GM19467 (cell line): Measurements from ENCODE around the gene MRPS9.
A peak's percentile ranks its signal among the peaks of the same experiment; 100 is the strongest.

ENCODE experiments used
- ATAC-seq: cut with Tn5 transposase; IDR thresholded peaks from one replicate; pipeline ENCODE4 v1.9.1; 2021; ENCODE audit warnings: mild to moderate bottlenecking, moderate library complexity; ENCODE audit not compliant: unreplicated experiment

MRPS9 gene

DNA sequence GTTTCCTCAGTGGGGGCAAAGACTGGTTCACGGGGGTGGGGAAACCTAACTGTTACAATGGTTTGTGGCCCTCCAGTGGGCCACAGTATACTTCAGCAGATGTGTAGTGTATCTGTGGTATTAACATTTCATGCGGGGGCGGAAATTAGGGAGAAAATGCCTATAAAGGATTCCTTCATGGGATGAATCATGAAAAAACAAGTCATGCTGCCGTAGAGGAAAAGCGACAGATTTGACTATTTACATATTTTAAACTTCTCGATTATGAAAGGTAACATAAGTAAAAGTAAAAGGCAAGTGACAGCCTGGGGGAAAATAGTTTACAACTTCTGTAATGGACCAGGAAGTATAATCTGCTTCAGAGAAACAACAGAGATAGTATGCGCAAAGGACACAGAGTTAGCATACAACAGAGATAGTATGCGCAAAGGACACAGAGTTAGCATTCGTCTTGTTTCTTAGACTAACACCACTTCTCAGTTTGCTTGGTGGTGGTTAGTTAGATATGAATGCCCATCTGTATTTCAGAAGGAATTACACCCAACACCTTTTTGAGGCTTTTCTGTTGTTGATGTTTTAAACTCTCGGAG, 41.1 kb downstream of the MRPS9 start:
- ATAC-seq, result no peak

DNA sequence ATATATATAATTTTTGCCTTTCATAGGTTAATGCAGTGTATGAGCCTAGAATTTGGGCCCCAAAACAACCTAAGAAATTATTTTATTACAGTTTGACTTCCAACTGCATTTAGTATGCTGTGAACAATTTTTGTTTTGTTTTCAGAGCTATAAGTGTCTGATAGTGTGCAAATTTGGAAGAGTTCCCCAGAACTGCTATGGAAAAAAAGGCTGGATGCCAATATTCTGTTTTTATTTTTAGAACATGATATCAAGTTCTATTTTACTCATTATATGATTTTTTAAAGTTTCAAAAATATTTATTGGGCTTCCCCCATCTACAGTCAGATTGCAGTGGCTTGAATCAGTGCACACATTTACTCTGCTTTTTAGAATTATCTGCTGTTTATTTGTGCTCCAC, 42.6 kb downstream of the MRPS9 start:
- ATAC-seq, result no peak

DNA sequence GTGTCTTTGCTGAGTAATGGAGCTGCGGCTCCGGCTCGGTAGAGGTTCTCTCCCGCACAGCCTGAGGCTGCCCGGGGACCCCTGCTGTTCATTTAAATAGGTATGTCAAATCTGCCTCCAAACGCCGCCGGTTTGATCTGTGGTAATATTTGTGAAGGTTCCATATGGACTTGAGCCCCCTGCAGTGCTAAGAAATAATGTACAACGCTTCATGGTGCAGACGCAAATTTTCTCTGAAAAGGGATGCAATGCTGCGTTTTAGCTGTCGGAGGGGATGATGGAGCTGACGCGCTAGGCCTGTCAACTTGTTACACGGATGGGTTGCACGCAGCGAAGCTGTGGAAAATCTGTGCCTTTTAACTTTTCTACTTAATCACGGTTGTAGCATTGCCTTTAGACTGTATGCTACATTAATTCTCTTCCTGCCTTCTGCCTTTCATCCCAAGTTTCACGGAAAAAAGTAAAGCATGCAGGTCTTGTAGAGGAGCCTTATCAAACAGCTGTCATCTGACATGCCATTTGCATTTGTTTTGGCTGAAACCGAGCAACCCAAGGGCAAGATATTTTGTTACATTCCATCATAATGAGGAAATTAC, 43.2 kb downstream of the MRPS9 start:
- ATAC-seq, result no peak

DNA sequence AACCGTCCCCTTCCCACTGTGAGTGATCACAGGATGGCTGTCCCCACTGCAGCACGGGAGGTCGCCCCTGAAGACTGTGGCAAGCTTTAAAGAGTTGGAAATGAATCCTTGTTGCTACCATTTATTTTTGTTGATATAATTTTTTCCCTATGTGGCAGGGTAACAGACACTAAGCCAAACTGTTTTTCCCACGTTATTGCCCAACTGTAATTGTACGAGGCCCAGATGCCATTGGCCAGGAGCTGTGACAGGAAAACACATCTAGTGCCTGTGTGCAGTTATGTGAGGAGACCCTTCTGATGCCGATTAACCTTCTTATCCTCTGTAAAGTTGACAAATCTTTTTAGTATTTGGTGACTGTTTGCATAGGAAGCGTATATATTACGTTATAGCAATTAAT, 44.2 kb downstream of the MRPS9 start:
- ATAC-seq, result no peak

DNA sequence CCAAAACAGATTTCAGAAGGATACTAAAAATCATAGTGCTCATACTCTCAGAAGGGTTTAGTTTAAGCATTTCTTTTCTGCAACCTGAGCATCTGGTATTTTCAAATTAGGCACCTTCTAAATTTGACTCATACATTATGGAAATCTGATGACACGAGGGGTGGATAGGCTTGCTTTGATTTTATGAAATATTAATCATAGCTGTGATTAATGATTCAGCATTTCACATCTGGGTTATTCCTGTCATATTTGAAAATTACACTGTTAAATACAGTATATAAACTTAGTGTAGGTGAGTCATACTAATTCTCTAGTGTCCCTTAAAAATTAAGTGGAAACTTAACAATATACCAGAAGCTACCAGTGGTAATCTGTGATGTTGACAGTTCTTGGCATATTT, 47.7 kb downstream of the MRPS9 start:
- no peak for ATAC-seq

DNA sequence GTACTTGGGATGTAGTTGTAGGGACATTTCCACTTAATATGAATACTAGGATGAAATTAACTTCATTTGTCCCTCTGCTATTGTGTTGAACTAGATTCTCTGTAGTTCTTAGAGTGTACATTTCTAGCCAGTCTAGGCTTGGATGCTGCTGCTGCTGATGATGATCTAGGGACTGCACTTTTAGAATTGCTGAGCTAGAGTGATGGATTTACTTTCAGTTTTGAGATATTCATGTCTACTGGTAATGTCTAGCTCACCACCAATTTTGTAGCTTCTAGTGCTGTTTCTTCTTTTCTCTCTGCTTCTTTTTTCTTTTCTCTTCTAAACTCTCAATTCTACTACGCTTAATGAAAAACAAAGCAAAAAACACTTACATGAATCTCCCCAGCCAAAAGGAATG, 49.4 kb downstream of the MRPS9 start:
- ATAC-seq, result no peak

DNA sequence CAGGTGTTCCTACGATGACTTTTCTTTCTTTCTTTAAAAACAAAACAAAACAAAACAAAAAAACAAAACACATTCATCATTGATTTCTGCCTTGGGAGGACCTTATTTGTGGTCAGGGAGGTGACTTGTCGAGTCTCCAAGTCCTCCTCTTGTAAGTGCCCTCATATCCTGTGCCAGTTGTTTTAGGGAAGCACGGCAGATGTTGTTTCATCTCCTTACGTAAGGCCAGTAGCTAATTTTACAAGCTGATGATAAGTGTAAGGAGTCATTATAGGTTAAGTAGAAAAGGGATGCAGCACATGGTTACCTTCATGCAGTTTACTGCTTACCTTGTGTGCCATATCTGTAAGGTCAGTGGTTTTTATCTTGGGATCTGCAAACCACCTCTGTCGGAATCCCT, 52.2 kb downstream of the MRPS9 start:
- no peak for ATAC-seq

DNA sequence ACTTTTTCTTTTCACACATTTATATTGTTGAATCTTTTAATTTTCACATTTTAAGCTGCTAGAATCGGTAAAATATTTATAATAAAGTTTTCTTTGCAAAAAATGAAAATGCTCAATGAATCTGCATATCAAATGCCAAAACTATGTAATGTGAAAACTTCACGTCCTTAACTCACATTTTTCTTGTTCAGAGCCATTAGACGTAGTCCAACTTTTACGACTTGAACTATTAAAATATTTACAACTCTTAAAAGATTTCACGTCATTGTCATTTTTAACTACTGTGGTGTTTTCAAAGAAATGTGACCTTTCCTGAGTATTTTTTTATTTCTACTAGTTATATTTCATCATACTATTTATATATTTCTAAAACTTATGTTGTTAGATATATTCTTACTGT, 54.9 kb downstream of the MRPS9 start:
- no peak for ATAC-seq

DNA sequence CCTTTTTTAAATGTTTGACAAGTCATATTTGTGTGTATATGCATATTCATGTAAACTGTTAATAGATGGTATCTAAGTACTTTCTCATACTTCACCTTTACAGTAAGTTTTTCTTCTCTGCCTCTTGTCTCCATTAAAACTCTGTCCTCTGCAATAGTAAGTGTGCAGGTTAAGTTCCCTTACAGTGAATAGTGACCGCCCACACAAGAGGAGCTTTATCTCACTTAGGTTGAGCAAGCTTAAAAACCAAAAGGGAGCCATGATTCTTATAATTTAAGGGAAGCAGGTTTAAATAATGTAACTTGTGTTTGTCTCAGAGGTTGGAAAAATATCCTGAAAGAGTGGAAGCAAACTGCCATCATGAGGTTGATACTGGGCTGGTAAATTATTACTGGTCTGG, 61.3 kb downstream of the MRPS9 start:
- no peak for ATAC-seq

DNA sequence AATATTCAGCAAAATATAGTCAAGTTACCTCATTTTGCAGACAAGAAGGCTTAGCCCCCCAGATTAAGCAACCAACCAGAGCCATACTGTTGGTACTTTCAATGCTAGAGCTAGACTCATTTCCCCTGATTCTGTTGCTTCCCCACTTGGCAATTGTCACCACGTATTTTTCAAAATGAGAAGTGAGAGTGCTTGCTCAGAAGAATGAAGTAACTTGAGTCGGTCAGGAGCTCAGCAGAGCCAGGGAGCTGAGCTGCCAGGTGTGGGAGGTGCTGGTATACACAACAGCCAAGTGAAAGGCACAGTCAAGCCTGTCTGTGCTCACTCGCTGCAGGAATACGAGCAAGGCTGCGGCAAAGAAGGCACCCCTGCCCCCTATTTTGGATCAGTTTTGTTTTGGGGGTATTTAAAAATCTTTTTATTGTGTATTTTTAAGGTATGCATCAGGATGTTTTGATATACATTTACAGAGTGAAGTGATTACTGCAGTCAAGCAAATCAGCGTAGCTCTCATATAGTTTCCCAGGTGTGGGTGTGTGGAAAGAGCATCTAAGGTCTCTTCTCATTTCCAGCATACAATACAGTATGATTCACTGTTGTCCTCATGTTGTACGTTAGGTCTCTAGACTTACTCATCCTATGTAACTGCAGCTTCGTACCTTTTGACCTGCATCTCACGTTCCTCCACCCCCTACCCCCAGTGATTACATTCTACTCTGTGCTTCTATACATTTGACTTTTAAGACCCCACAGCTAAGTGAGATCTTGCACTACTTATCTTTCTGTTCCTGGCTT, 62.4 kb downstream of the MRPS9 start:
- ATAC-seq, result peak; percentile 65

DNA sequence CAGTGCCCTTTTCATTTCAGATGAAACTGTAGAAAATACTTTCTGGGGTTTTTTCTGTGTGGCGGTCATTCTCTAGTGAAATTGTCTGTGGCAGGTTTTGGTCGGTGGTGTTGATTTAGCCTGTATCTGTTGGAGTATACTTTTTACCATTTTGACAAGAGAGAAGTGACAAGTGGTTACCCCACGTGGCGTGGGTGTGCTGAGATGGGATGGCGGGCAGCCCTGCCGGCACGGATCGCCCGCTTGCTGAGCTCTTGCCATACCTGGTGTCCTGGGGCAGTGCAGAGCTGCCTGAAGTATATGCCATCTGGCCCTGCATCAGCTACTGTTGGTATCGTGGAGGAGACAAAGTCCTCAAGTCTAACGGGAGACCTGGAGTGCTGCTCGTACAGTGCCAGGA, 64.1 kb downstream of the MRPS9 start:
- no peak for ATAC-seq

DNA sequence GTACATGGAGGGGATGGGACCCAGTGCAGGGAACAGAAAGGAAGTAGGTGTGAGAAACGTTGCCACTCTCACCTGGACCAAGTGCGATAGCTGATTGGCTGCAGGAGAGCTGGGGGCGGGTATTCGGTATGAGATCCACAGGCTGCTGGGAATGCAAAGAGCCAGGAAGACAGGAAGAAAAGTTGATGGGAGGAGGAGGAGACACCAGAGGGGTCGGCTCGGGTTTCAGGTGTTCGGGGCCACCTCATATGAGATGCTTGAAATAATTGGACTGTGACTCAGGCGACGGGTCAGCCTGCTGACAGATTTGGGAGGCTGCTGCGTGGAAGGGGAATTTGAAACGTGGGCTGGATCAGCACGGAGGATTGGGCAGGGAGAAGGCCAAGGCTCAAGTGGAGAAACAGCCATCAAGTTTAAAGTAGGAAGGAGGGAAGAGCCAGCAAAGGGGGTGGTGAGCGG, 65.1 kb downstream of the MRPS9 start:
- no peak for ATAC-seq

DNA sequence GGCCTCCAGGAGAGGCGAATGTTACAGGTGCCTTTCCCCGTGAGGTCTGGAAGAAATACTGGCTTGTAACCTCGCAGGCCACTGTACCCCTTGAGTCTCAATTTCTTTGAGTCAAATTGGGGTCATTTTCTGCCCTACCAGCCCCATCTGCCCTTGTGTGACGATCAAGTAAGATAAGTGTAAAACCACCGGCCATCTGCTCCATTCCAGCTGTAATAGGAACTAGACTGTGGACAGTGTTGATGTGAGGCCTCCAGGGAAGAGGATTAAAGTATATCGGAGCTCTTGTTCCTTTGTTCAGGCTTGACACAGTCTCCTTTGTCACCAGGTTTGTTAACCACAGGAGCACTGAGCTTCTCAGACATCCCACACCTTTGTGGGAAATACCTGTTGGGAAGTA, 65.6 kb downstream of the MRPS9 start:
- no peak for ATAC-seq

DNA sequence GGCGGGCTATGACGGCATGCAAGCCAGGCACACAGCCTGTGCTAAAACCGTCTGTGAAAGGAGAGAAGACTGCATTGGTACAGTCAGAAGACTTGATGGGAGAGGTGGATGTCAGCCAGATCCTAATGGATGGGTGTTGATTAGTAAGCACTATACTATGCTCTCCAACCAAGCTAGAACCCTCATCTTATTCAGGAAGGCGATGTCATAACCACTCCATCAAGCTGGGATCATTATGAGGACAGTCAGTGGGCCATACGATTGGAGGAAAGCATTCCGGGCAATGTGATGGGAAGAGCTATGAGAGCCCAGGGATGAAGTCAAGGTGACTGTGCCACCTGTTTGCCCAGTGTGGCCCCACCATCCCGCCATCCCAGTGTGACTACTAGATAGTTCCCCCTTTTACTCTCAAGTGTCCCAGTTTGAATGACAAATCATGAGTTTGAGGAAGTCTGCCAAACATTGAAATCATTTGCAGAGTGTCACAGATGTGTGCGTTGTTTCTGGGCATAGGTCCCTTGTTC, 66.4 kb downstream of the MRPS9 start:
- ATAC-seq, result no peak

DNA sequence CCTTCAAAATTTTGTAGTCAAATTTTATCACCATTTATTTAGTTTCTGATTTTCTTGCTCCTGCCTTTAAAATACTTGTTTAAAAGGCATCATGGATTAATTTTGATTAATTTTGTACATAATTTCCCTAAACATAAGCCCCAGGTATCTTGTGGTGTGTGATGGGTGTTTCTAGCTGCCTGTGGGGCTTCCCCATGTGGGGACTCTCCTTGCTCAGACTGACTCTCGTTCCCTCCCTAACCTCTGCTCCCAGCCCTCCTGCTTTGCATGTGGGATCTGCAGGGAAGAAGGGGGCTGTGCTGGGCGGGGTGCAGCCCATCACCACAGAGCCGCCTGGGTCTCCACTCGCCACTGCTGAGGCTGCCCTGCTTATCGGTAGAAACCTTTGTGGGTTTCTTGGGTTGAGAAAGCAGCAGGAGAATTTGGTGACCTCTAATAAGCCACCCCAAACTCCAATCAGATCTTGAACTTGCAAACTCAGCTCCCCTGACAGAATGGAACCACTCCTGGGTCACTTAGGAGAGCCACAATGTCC, 72.5 kb downstream of the MRPS9 start:
- no peak for ATAC-seq

DNA sequence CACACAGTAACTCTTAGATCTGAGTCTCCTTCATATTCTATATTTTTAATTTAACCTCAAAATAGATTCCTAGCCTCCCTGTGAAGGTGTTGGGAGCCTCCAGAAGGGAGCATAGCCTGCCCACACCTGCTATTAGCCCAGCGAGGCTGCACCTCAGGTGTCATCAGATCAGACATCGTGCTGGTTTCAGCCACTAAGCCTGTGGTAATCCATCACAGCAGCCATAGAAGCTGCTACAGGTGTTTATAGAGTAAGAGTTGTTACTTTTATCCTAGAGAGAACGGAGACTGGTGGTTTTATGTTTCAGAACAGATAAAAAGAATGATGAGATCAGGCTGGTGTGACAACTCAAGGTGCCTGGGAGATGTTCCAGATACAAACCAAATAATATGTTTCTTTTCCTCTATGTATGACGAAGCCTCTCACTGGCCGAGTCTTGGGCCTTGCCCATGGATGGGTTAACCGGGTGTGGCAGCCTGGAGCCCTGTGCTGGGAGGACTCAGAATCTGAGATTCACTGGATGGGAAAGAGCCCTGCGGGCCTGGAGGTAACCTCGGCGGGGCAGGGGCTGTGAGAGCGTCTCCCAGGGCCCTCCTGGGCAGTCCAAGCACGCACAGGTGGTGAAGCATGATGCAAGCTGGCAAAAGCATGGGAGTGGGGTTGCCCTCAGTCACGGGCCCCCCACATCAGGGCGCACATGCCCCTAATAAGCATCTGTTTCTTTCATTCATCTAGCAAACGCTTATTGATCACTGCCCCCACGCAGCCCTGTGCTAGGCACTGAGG, 73.7 kb downstream of the MRPS9 start:
- no peak for ATAC-seq

DNA sequence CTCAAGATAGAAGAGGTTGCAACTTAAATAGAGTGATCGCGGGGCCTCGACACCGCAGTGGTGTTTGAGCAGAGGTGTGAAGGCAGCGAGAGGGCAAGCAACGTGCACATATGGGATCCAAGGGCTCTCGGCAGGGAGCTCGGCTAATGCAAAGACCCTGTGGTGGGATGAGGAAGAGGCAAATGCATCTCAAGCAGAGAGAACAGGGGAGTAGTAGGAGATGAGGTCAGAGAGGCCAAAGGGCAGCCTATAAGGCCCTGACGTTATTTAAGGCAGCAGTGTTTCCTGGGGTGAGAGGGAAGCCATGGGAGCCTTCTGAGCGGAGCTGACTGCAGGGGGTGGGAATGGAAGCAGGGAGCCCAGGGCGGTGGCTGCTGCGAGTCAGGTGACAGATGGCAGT, 74.5 kb downstream of the MRPS9 start:
- no peak for ATAC-seq

DNA sequence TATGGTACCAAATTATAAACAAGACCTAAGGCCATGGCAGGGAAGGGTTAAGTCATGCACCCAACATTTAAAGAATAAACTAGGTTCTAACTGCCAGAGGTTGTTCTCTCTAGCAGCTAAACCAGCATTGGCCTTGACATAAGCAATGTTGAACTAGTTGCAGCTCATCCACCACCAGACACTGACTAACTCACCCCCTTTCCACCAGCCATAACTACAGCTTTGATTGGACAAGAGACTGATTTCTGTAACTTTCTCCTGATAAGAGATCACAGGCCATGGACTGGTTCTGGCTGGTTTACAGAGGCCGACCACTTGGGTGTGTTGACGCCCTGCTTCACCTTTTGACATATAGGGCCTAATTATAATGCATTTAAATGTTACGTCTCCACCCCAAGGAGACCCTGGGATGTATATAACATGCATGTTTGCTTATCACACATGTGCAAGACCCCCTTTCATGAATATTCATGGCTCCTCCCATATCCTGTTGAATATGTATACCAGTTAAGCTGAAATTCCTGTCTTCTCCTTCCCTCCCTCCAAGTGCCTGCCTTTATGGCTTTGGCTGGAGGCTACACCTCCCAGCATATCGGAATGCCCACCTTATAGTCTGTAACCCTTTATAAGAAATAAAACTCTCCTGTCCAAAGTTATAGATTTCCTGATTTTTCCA, 75.9 kb downstream of the MRPS9 start:
- no peak for ATAC-seq

DNA sequence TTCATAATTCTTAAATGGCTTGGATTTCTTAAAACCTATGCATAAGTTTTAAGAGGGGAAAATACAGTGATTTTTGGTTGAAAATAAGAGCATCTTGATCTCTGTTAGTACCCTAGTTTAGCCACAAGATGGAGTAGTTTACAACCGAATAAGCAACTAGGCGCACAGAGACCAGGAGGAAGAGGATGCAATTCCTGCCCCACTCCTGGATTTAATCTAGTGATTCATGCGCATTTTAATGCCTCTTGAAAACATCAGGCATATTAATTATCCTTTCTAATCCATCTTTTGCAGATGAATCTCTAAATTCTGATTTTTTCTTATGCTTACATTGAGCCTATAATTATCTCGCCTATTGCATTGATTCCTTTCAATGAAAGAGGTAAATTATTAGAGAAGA, 76.7 kb downstream of the MRPS9 start:
- ATAC-seq, result no peak

DNA sequence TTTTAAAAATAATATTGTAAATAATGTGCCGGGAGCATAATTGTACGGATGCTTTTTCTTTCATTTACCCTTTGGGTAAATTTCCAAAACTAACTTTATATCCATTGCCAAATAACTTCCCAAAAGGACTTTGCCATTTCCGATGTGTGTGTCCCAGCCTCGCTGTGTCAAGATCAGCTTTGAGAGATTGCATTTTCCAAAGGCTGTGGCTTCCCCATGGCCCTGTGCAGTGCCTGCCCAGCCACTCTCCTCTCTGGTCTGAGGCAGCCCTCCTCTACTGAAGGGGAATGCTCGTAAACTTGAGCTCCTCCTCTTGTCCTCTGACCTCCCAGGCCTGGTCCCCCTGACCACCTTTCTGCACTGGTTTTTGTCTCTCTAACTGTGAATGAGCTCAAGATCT, 78.5 kb downstream of the MRPS9 start:
- ATAC-seq, result no peak

DNA sequence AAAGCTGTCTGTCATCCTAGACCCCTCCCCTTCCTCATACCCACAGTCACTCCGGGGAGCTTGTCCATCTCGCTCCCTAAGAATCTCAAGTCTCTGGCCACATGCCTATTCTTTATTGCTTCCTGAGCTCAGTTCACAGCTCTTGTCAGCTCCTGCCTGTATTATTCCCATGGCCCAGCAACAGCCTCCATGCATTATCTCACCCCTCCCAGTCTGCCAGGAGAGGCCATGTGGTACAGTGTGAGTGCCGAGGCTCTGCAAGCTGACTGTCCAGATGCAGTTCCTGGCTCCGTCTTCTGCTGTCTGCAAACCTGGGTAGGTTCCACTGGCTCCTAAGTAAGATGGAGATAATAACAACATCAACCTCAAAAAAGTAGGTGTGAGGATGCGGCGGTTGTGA, 79.7 kb downstream of the MRPS9 start:
- no peak for ATAC-seq
